Astrocyte (in vitro differentiated cells and primary cell): ENCODE results near the gene TSPAN17. TPM values are rescaled to one million over a fixed set of nuclear protein-coding genes. Genes with fewer than 3 reads are reported as not detected.

ENCODE experiments used
- DNase-seq: peaks from one replicate; pipeline ENCODE4 v3.0.0-alpha.2; 2010; ENCODE audit warnings: low read depth
- FAIRE-seq: peaks from 2 replicates; lab custom pipeline; 2011; peaks lifted over from hg19 to GRCh38; lab: Jason Lieb, UNC
- H2AFZ ChIP-seq: 2 replicates; pipeline ENCODE4 v1.6.0; 2012; ENCODE audit warnings: low read depth, low read length, inconsistent platforms
- H3K27ac ChIP-seq: 2 replicates; pipeline ENCODE4 v1.5.1; 2011; ENCODE audit warnings: low read depth, low read length, inconsistent platforms
- H3K27me3 ChIP-seq: 2 replicates; pipeline ENCODE4 v1.6.0; 2011; ENCODE audit warnings: low read length, inconsistent platforms; ENCODE audit not compliant: insufficient read depth
- H3K36me3 ChIP-seq: 2 replicates; pipeline ENCODE4 v1.5.1; 2011; ENCODE audit warnings: low read length, inconsistent platforms; ENCODE audit not compliant: insufficient read depth
- H3K4me1 ChIP-seq: 2 replicates; pipeline ENCODE4 v1.5.1; 2011; ENCODE audit warnings: low read length, inconsistent platforms; ENCODE audit not compliant: insufficient read depth
- H3K4me2 ChIP-seq: 2 replicates; pipeline ENCODE4 v1.6.0; 2012; ENCODE audit warnings: low read length, inconsistent platforms
- H3K4me3 ChIP-seq: 2 replicates; pipeline ENCODE4 v1.5.1; 2011; ENCODE audit warnings: low read depth, mild to moderate bottlenecking, low read length, inconsistent platforms; ENCODE audit not compliant: insufficient read depth
- H3K79me2 ChIP-seq: 2 replicates; pipeline ENCODE4 v1.6.0; 2012; ENCODE audit warnings: mild to moderate bottlenecking, low read length, inconsistent platforms; ENCODE audit not compliant: insufficient read depth
- H3K9ac ChIP-seq: 2 replicates; pipeline ENCODE4 v1.6.0; 2012; ENCODE audit warnings: mild to moderate bottlenecking, low read length, inconsistent platforms
- H3K9me3 ChIP-seq: 2 replicates; pipeline ENCODE4 v1.5.1; 2012; ENCODE audit warnings: low read depth, mild to moderate bottlenecking, low read length, inconsistent platforms; ENCODE audit not compliant: insufficient read depth
- H4K20me1 ChIP-seq: 2 replicates; pipeline ENCODE4 v1.6.0; 2012; ENCODE audit warnings: low read length, inconsistent platforms; ENCODE audit not compliant: insufficient read depth
- H3K27ac Mint-ChIP-seq: one replicate; pipeline ENCODE4 v1.8.0; 2021; ENCODE audit warnings: mild to moderate bottlenecking, mixed read lengths; ENCODE audit not compliant: unreplicated experiment
- H3K27me3 Mint-ChIP-seq: one replicate; pipeline ENCODE4 v1.8.0; 2021; ENCODE audit warnings: low read depth, mixed read lengths; ENCODE audit not compliant: unreplicated experiment
- H3K36me3 Mint-ChIP-seq: one replicate; pipeline ENCODE4 v1.8.0; 2021; ENCODE audit warnings: low read depth, mixed read lengths; ENCODE audit not compliant: unreplicated experiment
- H3K4me1 Mint-ChIP-seq: one replicate; pipeline ENCODE4 v1.8.0; 2021; ENCODE audit warnings: low read depth, mixed read lengths; ENCODE audit not compliant: unreplicated experiment
- H3K4me3 Mint-ChIP-seq: one replicate; pipeline ENCODE4 v1.8.0; 2021; ENCODE audit warnings: mild to moderate bottlenecking, moderate library complexity, mixed read lengths; ENCODE audit not compliant: unreplicated experiment
- H3K9me3 Mint-ChIP-seq: one replicate; pipeline ENCODE4 v1.8.0; 2021; ENCODE audit warnings: mild to moderate bottlenecking, mixed read lengths; ENCODE audit not compliant: unreplicated experiment
- CTCF ChIP-seq: IDR thresholded peaks from 2 replicates; pipeline ENCODE4 v1.5.1; 2011; ENCODE audit warnings: low read depth, mild to moderate bottlenecking, inconsistent platforms, low read length, moderate library complexity; ENCODE audit not compliant: insufficient read depth
- EZH2 ChIP-seq: IDR thresholded peaks from 2 replicates; pipeline ENCODE4 v1.6.1; 2012; ENCODE audit warnings: mild to moderate bottlenecking, low read length, inconsistent platforms; ENCODE audit not compliant: insufficient read depth
- total RNA-seq: library from RNA; stranded (reverse); gene quantifications from 2 replicates; pipeline ENCODE4 v1.2.1, GENCODE V29; 2021

Gene TSPAN17
- total RNA-seq, 1 donor from 2014 or later = 56.5 TPM

GRCh38 chr5:176691524-176691923, 44.2 kb downstream of the TSPAN17 start:
- peaks cover 2% of the 10 kb centered on the region for H3K36me3 Mint-ChIP-seq
- Histone ChIP-seq H3K36me3 (no peaks in the 10 kb centered on the region), H3K27ac (no peak overlapping the region), H3K79me2 (no peaks in the 10 kb centered on the region), H3K9ac (no peak overlapping the region), H3K4me3 (no peak overlapping the region), H3K27me3 (peaks cover 50% of the 10 kb centered on the region), H3K4me2 (no peak overlapping the region), H3K4me1 (no peaks in the 10 kb centered on the region), H4K20me1 (no peaks in the 10 kb centered on the region), H3K9me3 (no peaks in the 10 kb centered on the region), H2AFZ (no peak overlapping the region)
- no peak overlapping the region for H3K4me3 Mint-ChIP-seq
- H3K27me3 Mint-ChIP-seq = peaks cover 71% of the 10 kb centered on the region
- no peaks in the 10 kb centered on the region for H3K4me1 Mint-ChIP-seq
- H3K9me3 Mint-ChIP-seq = no peaks in the 10 kb centered on the region
- FAIRE-seq (no peak), DNase-seq (no peak)
- H3K27ac Mint-ChIP-seq = no peak overlapping the region
- TF ChIP-seq EZH2 = no peak

GRCh38 chr5:176692326-176692725, 45.0 kb downstream of the TSPAN17 start:
- H3K9me3 Mint-ChIP-seq = no peaks in the 10 kb centered on the region
- no peak overlapping the region for H3K27ac Mint-ChIP-seq
- no peak overlapping the region for H2AFZ ChIP-seq
- no peaks in the 10 kb centered on the region for H3K9me3 ChIP-seq
- no peaks in the 10 kb centered on the region for H3K79me2 ChIP-seq
- no peak overlapping the region for H3K4me3 ChIP-seq
- no peaks in the 10 kb centered on the region for H3K36me3 ChIP-seq
- no peaks in the 10 kb centered on the region for H3K4me1 ChIP-seq
- no peak overlapping the region for H3K4me3 Mint-ChIP-seq
- no peak overlapping the region for H3K27ac ChIP-seq
- peaks cover 56% of the 10 kb centered on the region for H3K27me3 ChIP-seq
- peaks cover 76% of the 10 kb centered on the region for H3K27me3 Mint-ChIP-seq
- DNase-seq (no peak), FAIRE-seq (no peak)
- H3K4me2 ChIP-seq = no peak overlapping the region
- TF ChIP-seq EZH2 (no peak), CTCF (no peak)
- H3K4me1 Mint-ChIP-seq = no peaks in the 10 kb centered on the region
- peaks cover 6% of the 10 kb centered on the region for H3K36me3 Mint-ChIP-seq
- no peak overlapping the region for H3K9ac ChIP-seq
- no peaks in the 10 kb centered on the region for H4K20me1 ChIP-seq

- H3K4me3 Mint-ChIP-seq = no peak overlapping the region
- Histone ChIP-seq H3K4me2 (no peak overlapping the region), H3K36me3 (no peaks in the 10 kb centered on the region), H3K9ac (no peak overlapping the region), H3K9me3 (no peaks in the 10 kb centered on the region), H2AFZ (no peak overlapping the region), H3K4me3 (no peak overlapping the region), H3K4me1 (no peaks in the 10 kb centered on the region), H3K27ac (no peak overlapping the region), H3K27me3 (peaks cover 62% of the 10 kb centered on the region), H4K20me1 (no peaks in the 10 kb centered on the region), H3K79me2 (no peaks in the 10 kb centered on the region)
- H3K9me3 Mint-ChIP-seq = no peaks in the 10 kb centered on the region
- H3K4me1 Mint-ChIP-seq = no peaks in the 10 kb centered on the region
- H3K27ac Mint-ChIP-seq = no peak overlapping the region
- peaks cover 6% of the 10 kb centered on the region for H3K36me3 Mint-ChIP-seq
- peaks cover 80% of the 10 kb centered on the region for H3K27me3 Mint-ChIP-seq
- FAIRE-seq = no peak
- TF ChIP-seq CTCF = no peak
- no peak for TF ChIP-seq EZH2
- no peak for DNase-seq
These were observed 45.7 kb downstream of the TSPAN17 start for GRCh38 chr5:176692839-176693476.
